CD14-positive monocyte (primary cell): ENCODE measurements around the gene SETD4. TPM values are rescaled to one million over a fixed set of nuclear protein-coding genes. Genes with fewer than 3 reads are reported as not detected.

ENCODE experiments used
- DNase-seq, 3 donors: peaks; one replicate each; pipeline ENCODE4 v3.0.0-alpha.2; 2011 to 2022
- H2AFZ ChIP-seq: 2 replicates; pipeline ENCODE4 v1.6.0; 2012; ENCODE audit warnings: mild to moderate bottlenecking, low read depth, low read length, inconsistent platforms; ENCODE audit not compliant: insufficient read depth, poor library complexity, severe bottlenecking
- H3K27ac ChIP-seq, 2 donors: 1 replicate in 1 of 2; 2 replicates in 1 of 2; pipeline ENCODE4 v1.5.1; 2012 to 2013; ENCODE audit warnings: low read length in 2 of 2, control low read depth in 1 of 2, inconsistent platforms in 1 of 2, low read depth in 1 of 2, mild to moderate bottlenecking in 1 of 2
- H3K27me3 ChIP-seq, 2 donors: one replicate each; pipeline versions ENCODE4 v1.6.0 to v1.6.1; 2011 to 2013; ENCODE audit warnings: low read length in 2 of 2; ENCODE audit not compliant: control insufficient read depth in 2 of 2, insufficient read depth in 2 of 2
- H3K36me3 ChIP-seq, 2 donors: replicated peaks in 1 of 2; 1 replicate in 1 of 2; 2 replicates in 1 of 2; pipeline versions ENCODE4 v1.5.1 to v1.6.1; 2012 to 2013; ENCODE audit warnings: low read length in 2 of 2, control low read depth in 1 of 2, inconsistent platforms in 1 of 2, mild to moderate bottlenecking in 1 of 2; ENCODE audit not compliant: insufficient read depth in 2 of 2, control insufficient read depth in 1 of 2
- H3K4me1 ChIP-seq, 2 donors: 1 replicate in 1 of 2; 2 replicates in 1 of 2; pipeline versions ENCODE4 v1.5.1 to v1.6.1; 2012 to 2013; ENCODE audit warnings: low read length in 2 of 2, control low read depth in 1 of 2, inconsistent platforms in 1 of 2, mild to moderate bottlenecking in 1 of 2, moderate library complexity in 1 of 2; ENCODE audit not compliant: insufficient read depth in 2 of 2, control insufficient read depth in 1 of 2
- H3K4me2 ChIP-seq: replicated peaks from 2 replicates; pipeline ENCODE3; 2012; ENCODE audit warnings: low read length, moderate library complexity, mild to moderate bottlenecking; ENCODE audit not compliant: poor library complexity, severe bottlenecking; ENCODE audit errors: extremely low read depth
- H3K4me3 ChIP-seq, 3 experiments: fragments of 200-600 bp in 1 of 3; sonication (generic) in 1 of 3; replicated peaks in 1 of 3; 1 replicate in 2 of 3; 2 replicates in 1 of 3; pipeline ENCODE4 v1.5.1; 2011 to 2013; ENCODE audit warnings: low read length in 3 of 3, mild to moderate bottlenecking in 3 of 3, control low read depth in 2 of 3, low read depth in 2 of 3, inconsistent platforms in 1 of 3, moderate library complexity in 1 of 3
- H3K79me2 ChIP-seq: 2 replicates; pipeline ENCODE4 v1.6.0; 2012; ENCODE audit warnings: mild to moderate bottlenecking, control low read depth, inconsistent platforms, low read length, moderate library complexity; ENCODE audit not compliant: insufficient read depth
- H3K9ac ChIP-seq: 2 replicates; pipeline ENCODE4 v1.6.0; 2017; ENCODE audit warnings: low read length, mild to moderate bottlenecking; ENCODE audit not compliant: insufficient read depth, poor library complexity, severe bottlenecking
- H3K9me3 ChIP-seq, 2 donors: replicated peaks in 1 of 2; 1 replicate in 1 of 2; 2 replicates in 1 of 2; pipeline versions ENCODE4 v1.5.1 to v1.6.1; 2012 to 2013; ENCODE audit warnings: low read length in 2 of 2, control low read depth in 1 of 2; ENCODE audit not compliant: control insufficient read depth in 1 of 2, insufficient read depth in 1 of 2
- H4K20me1 ChIP-seq: 2 replicates; pipeline ENCODE4 v1.6.0; 2012; ENCODE audit warnings: mild to moderate bottlenecking, low read length, control low read depth, moderate library complexity; ENCODE audit not compliant: insufficient read depth
- H3K27ac Mint-ChIP-seq, 7 donors: one replicate each; pipeline ENCODE4 v1.8.0; 2020; ENCODE audit warnings: mild to moderate bottlenecking in 7 of 7, mixed read lengths in 7 of 7, moderate library complexity in 6 of 7, inconsistent platforms in 2 of 7
- H3K27me3 Mint-ChIP-seq, 3 donors: one replicate each; pipeline ENCODE4 v1.8.0; 2021 to 2022; ENCODE audit warnings: low read depth in 3 of 3, mild to moderate bottlenecking in 3 of 3, mixed read lengths in 3 of 3, moderate library complexity in 3 of 3, inconsistent platforms in 1 of 3
- H3K36me3 Mint-ChIP-seq, 2 donors: one replicate each; pipeline ENCODE4 v1.8.0; 2020; ENCODE audit warnings: mixed read lengths in 2 of 2, inconsistent platforms in 1 of 2, mild to moderate bottlenecking in 1 of 2
- H3K4me1 Mint-ChIP-seq: one replicate; pipeline ENCODE4 v1.8.0; 2020; ENCODE audit warnings: mild to moderate bottlenecking, mixed read lengths
- H3K4me3 Mint-ChIP-seq, 2 donors: one replicate each; pipeline ENCODE4 v1.8.0; 2020; ENCODE audit warnings: mild to moderate bottlenecking in 2 of 2, mixed read lengths in 2 of 2, moderate library complexity in 1 of 2
- H3K9me3 Mint-ChIP-seq, 7 donors: one replicate each; pipeline ENCODE4 v1.8.0; 2020 to 2022; ENCODE audit warnings: mixed read lengths in 7 of 7, mild to moderate bottlenecking in 6 of 7, moderate library complexity in 6 of 7, inconsistent platforms in 2 of 7
- WGBS: methylation state at CpG from one replicate; pipeline ENCODE4 v1.1.5; 2013; ENCODE audit warnings: missing lambda C conversion rate; ENCODE audit not compliant: insufficient coverage; 5-methylcytosine and 5-hydroxymethylcytosine counted together
- intact Hi-C, 2 donors: fragments of 100-400 bp; cut with micrococcal nuclease; formaldehyde crosslinking; loops; one replicate each; pipeline versions ENCODE4 v1.15.0 to v1.15.1; 2023
- polyA plus RNA-seq, 3 donors: library from polyadenylated mRNA; depleted of rRNA in 1 of 3; unstranded in 2 of 3; stranded (reverse) in 1 of 3; fragments of 300-500 nt in 2 of 3; fragments of >200 nt in 1 of 3; fragmentation: Illumina TruSeq in 2 of 3; gene quantifications; 1 replicate in 2 of 3; 2 replicates in 1 of 3; pipeline ENCODE4 v1.2.3, GENCODE V29; 2012 to 2021
- TF ChIP-seq, protein P1 (sequence below): fragments of 200-600 bp; IDR thresholded peaks from one replicate; pipeline ENCODE4 v1.8.0; 2022; ENCODE audit warnings: antibody characterized with exemption, mild to moderate bottlenecking

SETD4 gene
- polyA plus RNA-seq, 3 donors, result 4.1 to 10.8 (median 4.3) TPM

DNA sequence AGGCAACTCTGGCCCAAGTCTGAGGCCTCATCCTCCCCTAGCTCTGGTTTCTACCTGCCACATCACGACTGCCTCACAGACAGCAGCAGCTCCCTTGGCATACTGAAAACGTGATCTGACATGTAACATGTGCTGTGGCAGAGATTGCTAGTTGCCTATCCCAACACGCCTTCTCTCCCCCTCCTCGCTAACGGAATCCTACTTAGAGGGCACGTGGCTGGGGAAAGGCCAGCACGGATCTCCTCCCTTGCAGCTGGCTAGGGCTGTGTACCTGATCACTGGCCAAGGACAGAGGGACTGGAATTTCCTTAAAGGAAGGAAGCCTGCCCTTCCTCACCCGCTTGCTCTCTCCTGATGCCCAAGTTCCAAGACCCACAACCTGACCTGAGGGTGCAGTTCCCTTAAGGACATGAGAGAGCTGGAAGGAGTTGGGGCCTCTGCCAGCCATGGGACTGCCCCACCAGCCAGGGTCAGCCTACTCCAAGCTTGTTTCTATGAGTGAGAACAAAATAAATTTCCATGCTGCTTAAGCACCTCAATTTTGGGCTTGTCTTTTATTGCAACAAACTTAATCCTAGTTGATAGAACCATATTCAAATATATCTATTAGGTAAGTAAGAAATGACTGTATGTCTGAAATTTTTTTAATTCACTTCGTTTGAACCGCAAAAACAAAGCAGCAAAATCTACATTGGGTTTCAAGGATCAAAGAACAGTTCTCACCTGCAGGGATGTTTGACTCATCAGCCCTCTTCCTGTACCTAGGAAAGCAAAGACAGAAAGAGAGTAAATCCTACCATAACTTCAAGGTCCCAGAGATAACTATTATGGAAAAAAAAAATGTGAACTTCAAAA is 7.2 kb downstream of the SETD4 start:
- Histone ChIP-seq H3K9ac (no peak overlapping the region), H4K20me1 (no peaks in the 10 kb centered on the region), H3K27ac (no peak overlapping the region), H3K4me3 (no peak overlapping the region), H3K9me3 (no peaks in the 10 kb centered on the region), H3K27me3 (no peaks in the 10 kb centered on the region), H3K4me1 (no peaks in the 10 kb centered on the region), H3K36me3 (peaks cover 62 to 97% of the 10 kb centered on the region in 2 donors), H3K4me2 (no peak overlapping the region), H3K79me2 (peaks cover 3% of the 10 kb centered on the region), H2AFZ (no peak overlapping the region)
- WGBS, result 84% methylated on average over 2 of the region's 10 CpGs
- TF ChIP-seq, protein P1, sequence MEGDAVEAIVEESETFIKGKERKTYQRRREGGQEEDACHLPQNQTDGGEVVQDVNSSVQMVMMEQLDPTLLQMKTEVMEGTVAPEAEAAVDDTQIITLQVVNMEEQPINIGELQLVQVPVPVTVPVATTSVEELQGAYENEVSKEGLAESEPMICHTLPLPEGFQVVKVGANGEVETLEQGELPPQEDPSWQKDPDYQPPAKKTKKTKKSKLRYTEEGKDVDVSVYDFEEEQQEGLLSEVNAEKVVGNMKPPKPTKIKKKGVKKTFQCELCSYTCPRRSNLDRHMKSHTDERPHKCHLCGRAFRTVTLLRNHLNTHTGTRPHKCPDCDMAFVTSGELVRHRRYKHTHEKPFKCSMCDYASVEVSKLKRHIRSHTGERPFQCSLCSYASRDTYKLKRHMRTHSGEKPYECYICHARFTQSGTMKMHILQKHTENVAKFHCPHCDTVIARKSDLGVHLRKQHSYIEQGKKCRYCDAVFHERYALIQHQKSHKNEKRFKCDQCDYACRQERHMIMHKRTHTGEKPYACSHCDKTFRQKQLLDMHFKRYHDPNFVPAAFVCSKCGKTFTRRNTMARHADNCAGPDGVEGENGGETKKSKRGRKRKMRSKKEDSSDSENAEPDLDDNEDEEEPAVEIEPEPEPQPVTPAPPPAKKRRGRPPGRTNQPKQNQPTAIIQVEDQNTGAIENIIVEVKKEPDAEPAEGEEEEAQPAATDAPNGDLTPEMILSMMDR, result no peak
- no peak overlapping the region for H3K27ac Mint-ChIP-seq
- H3K9me3 Mint-ChIP-seq, result peaks cover 0 to 2% (median 0%) of the 10 kb centered on the region in 7 donors
- no peak overlapping the region for H3K4me3 Mint-ChIP-seq
- H3K27me3 Mint-ChIP-seq, result no peaks in the 10 kb centered on the region
- H3K4me1 Mint-ChIP-seq, result peaks cover 4% of the 10 kb centered on the region
- no peak for DNase-seq
- peaks cover 77 to 92% of the 10 kb centered on the region in 2 donors for H3K36me3 Mint-ChIP-seq
- intact Hi-C loops, result no loop called here

DNA sequence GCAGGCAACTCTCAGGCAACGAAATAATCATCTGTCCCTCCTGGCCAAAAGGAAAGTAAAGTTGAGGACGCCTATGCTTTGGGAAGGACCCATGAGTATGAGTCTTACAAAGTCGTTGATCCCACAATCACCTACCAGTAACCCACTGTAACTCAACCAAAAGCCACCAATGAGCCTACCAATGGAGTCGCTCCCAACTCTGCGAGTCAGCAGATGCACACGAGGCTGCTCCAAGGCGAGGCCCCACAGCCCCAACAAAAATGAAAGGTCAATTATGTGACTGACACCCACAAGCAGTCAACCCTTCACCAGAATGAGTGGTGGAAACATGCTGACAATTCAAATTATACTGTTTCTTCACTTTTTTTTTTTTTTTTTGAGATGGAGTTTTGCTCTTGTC is 12.0 kb downstream of the SETD4 start:
- intact Hi-C loops, result no loop called here
- Mint-ChIP-seq H3K36me3 (peaks cover 75 to 89% of the 10 kb centered on the region in 2 donors), H3K4me1 (no peaks in the 10 kb centered on the region), H3K9me3 (peaks cover 0 to 2% (median 0%) of the 10 kb centered on the region in 7 donors), H3K4me3 (no peak overlapping the region), H3K27me3 (no peaks in the 10 kb centered on the region), H3K27ac (peak overlapping the region in 1 of 7 donors; percentile 21)
- Histone ChIP-seq H3K9ac (no peak overlapping the region), H3K36me3 (peaks cover 63 to 93% of the 10 kb centered on the region in 2 donors), H3K27ac (no peak overlapping the region), H3K4me1 (no peaks in the 10 kb centered on the region), H2AFZ (no peak overlapping the region), H4K20me1 (no peaks in the 10 kb centered on the region), H3K4me3 (no peak overlapping the region), H3K27me3 (no peaks in the 10 kb centered on the region), H3K4me2 (no peak overlapping the region), H3K9me3 (no peaks in the 10 kb centered on the region), H3K79me2 (no peaks in the 10 kb centered on the region)
- TF ChIP-seq, protein P1, result no peak
- 94% methylated on average over 2 of the region's 7 CpGs for WGBS
- no peak for DNase-seq
